ENCODE results near the gene ALPK1. TPM values are rescaled to one million over a fixed set of nuclear protein-coding genes. Genes with fewer than 3 reads are reported as not detected.

ALPK1 gene
- total RNA-seq, 1 experiment from 2014 or later = 21.3 TPM

DNA sequence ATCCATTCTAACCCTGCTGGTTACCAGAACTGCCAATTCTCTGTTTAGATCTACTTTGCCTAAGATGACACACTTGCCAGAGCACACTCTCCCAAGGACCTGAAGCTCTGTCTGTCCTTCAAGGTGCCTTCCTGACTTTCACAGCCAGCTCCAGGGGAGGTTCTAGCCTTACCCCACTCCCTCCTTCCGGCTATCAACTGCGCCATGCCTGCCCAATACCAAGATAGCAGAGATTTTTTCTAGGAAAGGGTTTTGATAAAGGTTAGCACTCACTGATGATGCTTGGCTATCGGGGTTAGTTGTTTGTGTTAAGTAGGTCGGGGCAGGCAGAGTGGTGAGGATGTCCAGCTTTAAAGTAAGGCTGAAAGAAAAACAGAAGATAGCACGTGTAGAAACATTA is 14.3 kb downstream of the ALPK1 start:
- no peaks in the 10 kb centered on the region for H3K36me3 ChIP-seq (ENCODE audit: control insufficient read depth in 1 of 2, insufficient read depth in 2 of 2, low read length in 2 of 2)
- no peaks in the 10 kb centered on the region for H3K9me2 ChIP-seq (ENCODE audit: insufficient read depth)
- ChIA-PET RAD21 (ENCODE audit: low non-redundant PET in 1 of 2, low total read pairs in 2 of 2, uncharacterized antibody in 2 of 2, unreplicated experiment in 2 of 2) (no interaction called here), POLR2A (no interaction called here), CTCF (interaction anchor here (3.1 kb wide), 1 partner anchor 9 kb away, joined by 11 read pairs; no protein-coding TSS in a partner anchor)
- H3K27ac ChIP-seq (ENCODE audit: low read depth, low read length) = no peak overlapping the region
- TF ChIP-seq RAD21 (IDR thresholded peaks at IDR 0.05; ENCODE audit: low read depth) (no peak), CEBPB (IDR thresholded peaks at IDR 0.05; ENCODE audit: low read depth) (no peak), CBX3 (IDR thresholded peaks at IDR 0.05; ENCODE audit: low read depth) (no peak), FOSL1 (IDR thresholded peaks at IDR 0.05; ENCODE audit: low read depth) (no peak), EGR1 (IDR thresholded peaks at IDR 0.05; ENCODE audit: low read depth) (no peak), ELF1 (IDR thresholded peaks at IDR 0.05; ENCODE audit: borderline replicate concordance, low read depth) (no peak), SP1 (IDR thresholded peaks at IDR 0.05; ENCODE audit: low read depth) (no peak), POLR2A (IDR thresholded peaks at IDR 0.05; ENCODE audit: borderline replicate concordance, extremely low read depth, insufficient read depth, insufficient read length) (no peak), ZFX (IDR thresholded peaks at IDR 0.05) (no peak), EZH2 (IDR thresholded peaks at IDR 0.05) (no peak), SRF (IDR thresholded peaks at IDR 0.05; ENCODE audit: low read depth) (no peak)
- TF ChIP-seq, protein P1, sequence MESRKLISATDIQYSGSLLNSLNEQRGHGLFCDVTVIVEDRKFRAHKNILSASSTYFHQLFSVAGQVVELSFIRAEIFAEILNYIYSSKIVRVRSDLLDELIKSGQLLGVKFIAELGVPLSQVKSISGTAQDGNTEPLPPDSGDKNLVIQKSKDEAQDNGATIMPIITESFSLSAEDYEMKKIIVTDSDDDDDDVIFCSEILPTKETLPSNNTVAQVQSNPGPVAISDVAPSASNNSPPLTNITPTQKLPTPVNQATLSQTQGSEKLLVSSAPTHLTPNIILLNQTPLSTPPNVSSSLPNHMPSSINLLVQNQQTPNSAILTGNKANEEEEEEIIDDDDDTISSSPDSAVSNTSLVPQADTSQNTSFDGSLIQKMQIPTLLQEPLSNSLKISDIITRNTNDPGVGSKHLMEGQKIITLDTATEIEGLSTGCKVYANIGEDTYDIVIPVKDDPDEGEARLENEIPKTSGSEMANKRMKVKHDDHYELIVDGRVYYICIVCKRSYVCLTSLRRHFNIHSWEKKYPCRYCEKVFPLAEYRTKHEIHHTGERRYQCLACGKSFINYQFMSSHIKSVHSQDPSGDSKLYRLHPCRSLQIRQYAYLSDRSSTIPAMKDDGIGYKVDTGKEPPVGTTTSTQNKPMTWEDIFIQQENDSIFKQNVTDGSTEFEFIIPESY (IDR thresholded peaks at IDR 0.05; ENCODE audit: extremely low read depth, insufficient replicate concordance, low read length) = no peak
- TF ChIP-seq, protein P2, sequence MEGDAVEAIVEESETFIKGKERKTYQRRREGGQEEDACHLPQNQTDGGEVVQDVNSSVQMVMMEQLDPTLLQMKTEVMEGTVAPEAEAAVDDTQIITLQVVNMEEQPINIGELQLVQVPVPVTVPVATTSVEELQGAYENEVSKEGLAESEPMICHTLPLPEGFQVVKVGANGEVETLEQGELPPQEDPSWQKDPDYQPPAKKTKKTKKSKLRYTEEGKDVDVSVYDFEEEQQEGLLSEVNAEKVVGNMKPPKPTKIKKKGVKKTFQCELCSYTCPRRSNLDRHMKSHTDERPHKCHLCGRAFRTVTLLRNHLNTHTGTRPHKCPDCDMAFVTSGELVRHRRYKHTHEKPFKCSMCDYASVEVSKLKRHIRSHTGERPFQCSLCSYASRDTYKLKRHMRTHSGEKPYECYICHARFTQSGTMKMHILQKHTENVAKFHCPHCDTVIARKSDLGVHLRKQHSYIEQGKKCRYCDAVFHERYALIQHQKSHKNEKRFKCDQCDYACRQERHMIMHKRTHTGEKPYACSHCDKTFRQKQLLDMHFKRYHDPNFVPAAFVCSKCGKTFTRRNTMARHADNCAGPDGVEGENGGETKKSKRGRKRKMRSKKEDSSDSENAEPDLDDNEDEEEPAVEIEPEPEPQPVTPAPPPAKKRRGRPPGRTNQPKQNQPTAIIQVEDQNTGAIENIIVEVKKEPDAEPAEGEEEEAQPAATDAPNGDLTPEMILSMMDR (IDR thresholded peaks at IDR 0.05 in 2 of 3, conservative IDR thresholded peaks at IDR 0.05 in 1 of 3; ENCODE audit: borderline replicate concordance in 1 of 3, insufficient read depth in 1 of 3, low read depth in 2 of 3, low read length in 2 of 3) = no peak
- TF ChIP-seq, protein P3, sequence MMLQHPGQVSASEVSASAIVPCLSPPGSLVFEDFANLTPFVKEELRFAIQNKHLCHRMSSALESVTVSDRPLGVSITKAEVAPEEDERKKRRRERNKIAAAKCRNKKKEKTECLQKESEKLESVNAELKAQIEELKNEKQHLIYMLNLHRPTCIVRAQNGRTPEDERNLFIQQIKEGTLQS (IDR thresholded peaks at IDR 0.05) = no peak
- ATAC-seq (no peak), DNase-seq (ENCODE audit: low read depth, low spot score) (no peak)
- no peaks in the 10 kb centered on the region for H4K20me1 ChIP-seq (ENCODE audit: insufficient read depth)
- intact Hi-C loops (cut with micrococcal nuclease) = no loop called here
- H3K4me1 ChIP-seq (ENCODE audit: control insufficient read depth in 1 of 2, insufficient read depth in 2 of 2, low read length in 2 of 2) = no peaks in the 10 kb centered on the region; a peak in 1 of 4 replicates
- H2AFZ ChIP-seq (ENCODE audit: low read depth, low read length, poor library complexity, severe bottlenecking) = no peak overlapping the region
- H3K4me3 ChIP-seq (replicated peaks in 1 of 2; ENCODE audit: low read depth in 1 of 2, low read length in 2 of 2) = no peak overlapping the region
- H3K9ac ChIP-seq (ENCODE audit: low read length) = no peak overlapping the region
- no peaks in the 10 kb centered on the region for H3K79me2 ChIP-seq (ENCODE audit: insufficient read depth, low read length)
- H3K9me3 ChIP-seq (ENCODE audit: control insufficient read depth in 1 of 2, insufficient read depth in 1 of 2, low read depth in 1 of 2, low read length in 2 of 2) = no peaks in the 10 kb centered on the region
- BruUV-seq (replicated peaks) = no TSS peak
- H3K4me2 ChIP-seq (ENCODE audit: low read length) = no peak overlapping the region
- no peaks in the 10 kb centered on the region for H3K27me3 ChIP-seq (ENCODE audit: insufficient read depth, low read length)
